NCI-H1417 treated with DMSO at 0.1 percent for 48 hours (cell line): Measurements from ENCODE around the gene CCDC106.

ENCODE experiments used
- DNase-seq: peaks from one replicate; lab custom pipeline; 2025; lab: John Stamatoyannopoulos, UW

Gene CCDC106

DNA sequence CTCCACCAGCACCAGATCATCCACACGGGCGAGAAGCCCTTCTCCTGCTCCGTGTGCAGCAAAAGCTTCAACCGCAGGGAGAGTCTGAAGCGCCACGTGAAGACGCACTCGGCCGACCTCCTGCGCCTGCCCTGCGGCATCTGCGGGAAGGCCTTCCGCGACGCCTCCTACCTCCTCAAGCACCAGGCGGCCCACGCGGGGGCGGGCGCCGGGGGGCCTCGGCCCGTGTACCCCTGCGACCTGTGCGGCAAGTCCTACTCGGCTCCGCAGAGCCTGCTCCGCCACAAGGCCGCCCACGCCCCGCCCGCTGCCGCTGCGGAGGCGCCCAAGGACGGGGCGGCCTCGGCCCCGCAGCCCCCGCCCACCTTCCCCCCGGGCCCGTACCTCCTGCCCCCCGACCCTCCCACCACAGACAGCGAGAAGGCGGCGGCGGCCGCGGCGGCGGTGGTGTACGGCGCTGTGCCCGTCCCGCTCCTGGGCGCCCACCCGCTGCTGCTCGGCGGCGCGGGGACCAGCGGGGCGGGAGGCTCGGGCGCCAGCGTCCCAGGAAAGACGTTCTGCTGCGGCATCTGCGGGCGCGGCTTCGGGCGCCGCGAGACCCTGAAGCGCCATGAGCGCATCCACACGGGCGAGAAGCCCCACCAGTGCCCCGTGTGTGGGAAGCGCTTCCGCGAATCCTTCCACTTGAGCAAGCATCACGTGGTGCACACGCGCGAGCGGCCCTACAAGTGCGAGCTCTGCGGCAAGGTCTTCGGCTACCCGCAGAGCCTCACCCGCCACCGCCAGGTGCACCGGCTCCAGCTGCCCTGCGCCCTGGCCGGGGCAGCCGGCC lies 33.1 kb upstream of the CCDC106 start:
- no peak for DNase-seq

DNA sequence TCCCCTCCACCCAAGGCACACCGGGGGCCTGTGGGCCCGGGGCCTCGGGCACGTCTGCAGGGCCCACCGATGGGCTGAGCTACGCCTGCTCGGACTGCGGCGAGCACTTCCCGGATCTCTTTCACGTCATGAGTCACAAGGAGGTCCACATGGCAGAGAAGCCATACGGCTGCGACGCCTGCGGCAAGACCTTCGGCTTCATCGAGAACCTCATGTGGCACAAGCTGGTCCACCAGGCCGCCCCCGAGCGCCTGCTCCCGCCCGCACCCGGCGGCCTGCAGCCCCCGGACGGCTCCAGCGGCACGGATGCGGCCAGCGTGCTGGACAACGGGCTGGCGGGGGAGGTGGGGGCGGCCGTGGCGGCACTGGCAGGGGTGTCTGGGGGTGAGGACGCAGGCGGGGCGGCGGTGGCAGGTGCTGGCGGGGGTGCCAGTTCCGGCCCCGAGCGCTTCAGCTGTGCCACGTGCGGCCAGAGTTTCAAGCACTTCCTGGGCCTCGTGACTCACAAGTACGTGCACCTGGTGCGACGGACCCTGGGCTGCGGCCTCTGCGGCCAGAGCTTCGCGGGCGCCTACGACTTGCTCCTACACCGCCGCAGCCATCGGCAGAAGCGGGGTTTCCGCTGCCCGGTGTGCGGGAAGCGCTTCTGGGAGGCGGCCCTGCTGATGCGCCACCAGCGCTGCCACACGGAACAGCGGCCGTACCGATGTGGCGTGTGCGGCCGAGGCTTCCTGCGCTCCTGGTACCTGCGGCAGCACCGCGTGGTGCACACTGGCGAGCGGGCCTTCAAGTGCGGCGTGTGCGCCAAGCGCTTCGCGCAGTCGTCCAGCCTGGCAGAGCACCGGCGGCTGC lies 32.2 kb upstream of the CCDC106 start:
- no peak for DNase-seq

DNA sequence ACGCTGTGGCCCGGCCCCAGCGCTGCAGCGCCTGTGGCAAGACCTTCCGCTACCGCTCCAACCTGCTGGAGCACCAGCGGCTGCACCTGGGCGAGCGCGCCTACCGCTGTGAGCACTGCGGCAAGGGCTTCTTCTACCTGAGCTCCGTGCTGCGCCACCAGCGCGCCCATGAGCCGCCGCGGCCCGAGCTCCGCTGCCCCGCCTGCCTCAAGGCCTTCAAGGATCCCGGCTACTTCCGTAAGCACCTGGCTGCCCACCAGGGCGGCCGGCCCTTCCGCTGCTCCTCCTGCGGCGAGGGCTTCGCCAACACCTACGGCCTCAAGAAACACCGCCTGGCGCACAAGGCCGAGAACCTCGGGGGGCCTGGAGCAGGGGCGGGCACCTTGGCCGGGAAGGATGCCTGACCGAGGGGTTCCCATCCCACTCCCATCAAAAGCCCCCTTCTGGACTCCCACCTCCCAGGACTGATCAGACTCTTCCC lies 31.6 kb upstream of the CCDC106 start:
- DNase-seq = no peak

DNA sequence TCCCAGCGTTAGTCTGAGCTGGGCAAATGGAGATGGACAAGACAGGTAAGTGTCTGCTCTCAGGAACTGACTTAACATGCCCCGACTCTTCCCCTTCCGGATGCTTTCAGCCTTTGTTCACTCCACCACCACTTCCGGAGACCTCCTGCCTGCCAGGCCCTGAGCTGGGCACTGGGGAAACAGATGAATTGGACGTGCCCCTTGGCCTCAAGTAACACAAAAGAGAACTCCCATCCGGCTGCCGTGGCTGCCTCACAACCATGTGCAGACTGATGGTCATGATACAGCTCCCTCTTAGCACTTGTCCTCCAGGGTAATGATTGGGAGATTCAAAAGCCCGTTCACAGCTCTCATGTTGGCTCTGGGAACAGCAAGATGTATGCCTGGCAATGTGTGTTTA lies 30.6 kb upstream of the CCDC106 start:
- DNase-seq = no peak

DNA sequence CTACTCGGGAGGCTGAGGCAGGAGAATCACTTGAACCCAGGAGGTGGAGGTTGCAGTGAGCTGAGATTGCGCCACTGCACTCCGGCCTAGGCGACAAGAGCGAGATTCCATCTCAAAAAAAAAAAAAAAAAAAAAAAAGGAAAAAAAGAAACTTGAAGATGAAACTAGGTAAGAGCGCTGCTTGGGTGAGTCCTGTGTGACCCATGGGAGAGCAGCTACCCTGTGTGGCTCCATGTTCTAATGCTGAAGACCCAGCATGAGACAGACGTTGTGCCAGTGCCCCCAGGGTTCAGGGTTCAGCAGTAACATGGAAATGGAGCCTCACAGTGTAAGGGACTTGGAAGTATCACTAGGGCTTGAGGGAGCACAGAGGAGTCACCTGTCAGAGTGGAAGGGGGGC lies 29.6 kb upstream of the CCDC106 start:
- DNase-seq = no peak

DNA sequence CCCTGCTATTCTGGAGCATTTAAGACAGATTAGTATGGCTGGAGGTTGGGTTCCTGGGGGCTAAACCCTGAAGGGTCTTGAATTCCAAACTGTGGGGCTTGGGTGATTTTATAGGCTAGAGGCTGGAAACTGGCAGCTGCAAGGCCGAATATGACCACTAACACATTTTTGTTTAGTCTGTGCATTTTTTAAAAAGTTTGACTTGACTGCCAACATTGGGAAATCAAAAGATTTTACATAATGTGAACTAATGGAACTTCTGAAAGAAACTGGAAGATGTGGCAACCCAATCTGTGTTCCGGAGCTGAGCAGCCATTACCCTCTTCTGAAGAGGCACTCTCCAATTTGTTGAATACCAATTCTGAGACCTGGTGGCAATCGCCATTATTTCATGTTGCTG lies 28.7 kb upstream of the CCDC106 start:
- DNase-seq = no peak

DNA sequence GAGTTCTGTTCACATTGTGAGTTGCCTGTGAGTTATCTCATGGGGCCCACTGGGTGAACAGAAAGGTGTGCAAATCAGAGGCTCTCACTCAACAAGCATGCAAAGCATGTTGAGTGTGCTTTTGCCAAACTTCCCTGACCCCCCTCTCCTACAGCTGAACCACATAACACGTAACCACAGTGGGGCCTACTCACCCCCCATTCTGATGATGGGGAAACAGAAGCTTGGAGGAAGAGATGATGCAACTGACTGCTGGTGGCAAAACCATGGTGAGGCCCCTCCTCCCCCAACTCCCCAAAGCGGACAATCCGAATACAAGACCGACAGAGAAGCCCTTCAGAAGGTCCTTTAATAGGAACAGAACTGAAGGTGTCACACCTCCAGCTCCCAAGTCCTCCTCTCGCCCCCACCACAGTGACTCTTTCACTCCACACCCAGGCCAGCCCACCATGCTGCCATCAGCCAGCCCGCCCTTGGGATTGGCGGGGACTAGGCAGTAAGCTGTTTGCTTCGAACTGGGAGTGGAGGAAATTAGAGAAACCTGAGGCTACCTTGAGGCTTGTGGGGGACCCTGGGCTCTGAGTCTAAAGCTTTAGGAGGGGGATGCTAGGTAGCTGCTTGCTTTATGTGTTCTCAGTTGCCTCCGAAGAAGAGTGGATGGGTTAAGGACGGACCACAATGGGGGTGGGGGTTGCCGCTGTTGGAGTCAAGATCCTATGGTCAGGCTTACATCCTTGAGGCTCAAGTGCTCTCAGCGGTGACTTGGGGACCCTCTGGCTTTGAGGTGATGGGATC lies 27.4 kb upstream of the CCDC106 start:
- DNase-seq = no peak

DNA sequence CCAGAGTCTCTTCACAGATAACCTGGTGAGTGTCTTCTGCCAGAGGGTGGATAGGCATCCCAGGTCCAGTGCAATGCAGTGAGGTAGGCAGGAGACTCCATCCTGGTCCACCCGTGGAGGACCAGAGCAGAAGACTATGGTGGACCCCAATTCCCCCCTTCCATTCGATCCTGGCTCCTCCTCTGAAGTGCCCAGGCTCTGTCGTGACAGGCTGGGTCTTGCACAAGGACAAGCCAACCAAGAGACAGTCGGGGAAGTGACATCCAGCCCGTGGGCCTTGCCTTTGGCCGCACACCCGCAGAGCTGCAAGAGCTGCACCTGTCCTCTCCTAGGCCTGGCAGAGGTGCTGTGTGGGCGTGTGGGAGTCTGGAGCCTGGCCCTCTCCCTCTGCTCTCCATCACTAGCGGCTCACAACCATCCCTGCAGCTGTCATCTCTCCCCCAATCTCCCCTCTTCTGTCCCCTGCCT lies 26.8 kb upstream of the CCDC106 start:
- DNase-seq = no peak

DNA sequence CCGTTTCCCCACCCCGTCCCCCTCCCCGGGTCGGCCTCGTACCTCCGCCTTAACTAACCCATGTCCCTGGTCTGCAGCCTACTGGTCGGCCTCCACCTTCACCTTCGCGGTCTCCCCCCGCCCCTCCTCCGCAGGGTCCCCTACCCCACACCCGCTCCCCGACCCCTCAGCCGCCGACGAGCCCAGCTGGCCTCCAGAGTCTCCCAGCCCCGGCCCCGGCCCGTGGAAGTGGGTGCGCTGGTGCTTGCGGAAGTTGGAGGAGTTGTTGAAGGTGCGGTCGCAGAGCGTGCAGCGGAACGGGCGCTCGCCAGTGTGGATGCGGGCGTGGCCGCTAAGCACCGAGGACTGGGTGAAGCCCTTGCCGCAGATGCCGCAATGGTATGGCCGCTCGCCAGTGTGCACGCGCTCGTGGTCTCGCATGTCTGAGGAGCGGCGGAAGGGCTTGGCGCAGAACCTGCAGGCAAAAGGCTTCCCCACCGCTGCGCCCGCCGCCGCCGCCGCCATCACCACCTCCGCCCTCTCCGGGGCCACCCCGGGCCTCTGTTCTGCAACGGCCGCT lies 26.3 kb upstream of the CCDC106 start:
- DNase-seq = no peak

DNA sequence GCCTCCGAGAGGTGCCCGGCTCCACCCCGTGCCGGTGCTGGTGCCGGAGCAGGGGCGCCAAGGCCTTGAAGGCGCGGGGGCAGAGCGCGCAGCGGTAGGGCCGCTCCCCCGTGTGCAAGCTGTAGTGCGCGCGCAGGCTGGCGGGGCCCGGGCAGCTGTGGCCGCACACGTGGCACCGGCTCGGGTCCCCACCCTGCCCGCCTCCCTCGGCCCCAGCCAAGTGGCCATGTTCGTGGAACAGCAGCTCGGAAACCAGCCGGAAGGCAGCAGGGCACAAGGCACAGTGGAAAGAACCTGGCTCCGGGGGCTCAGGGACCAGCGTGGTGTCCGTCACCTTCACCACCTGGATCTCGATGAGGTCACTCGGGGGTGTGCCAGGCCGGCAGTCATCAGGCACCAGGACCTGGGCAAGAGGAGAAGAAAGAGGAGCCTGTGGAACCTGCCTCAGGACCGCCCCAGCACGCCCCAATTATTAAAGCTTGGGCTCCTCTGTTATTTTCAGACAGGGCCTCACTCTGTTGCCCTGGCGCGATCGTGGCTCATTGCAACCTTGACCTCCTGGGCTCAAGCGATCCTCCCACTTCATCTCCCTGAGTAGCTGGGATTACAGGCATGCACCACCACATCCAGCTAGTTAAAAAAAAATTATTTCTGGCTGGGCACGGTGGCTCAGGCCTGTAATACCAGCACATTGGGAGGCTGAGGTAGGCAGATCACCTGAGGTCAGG lies 25.6 kb upstream of the CCDC106 start:
- DNase-seq = no peak

DNA sequence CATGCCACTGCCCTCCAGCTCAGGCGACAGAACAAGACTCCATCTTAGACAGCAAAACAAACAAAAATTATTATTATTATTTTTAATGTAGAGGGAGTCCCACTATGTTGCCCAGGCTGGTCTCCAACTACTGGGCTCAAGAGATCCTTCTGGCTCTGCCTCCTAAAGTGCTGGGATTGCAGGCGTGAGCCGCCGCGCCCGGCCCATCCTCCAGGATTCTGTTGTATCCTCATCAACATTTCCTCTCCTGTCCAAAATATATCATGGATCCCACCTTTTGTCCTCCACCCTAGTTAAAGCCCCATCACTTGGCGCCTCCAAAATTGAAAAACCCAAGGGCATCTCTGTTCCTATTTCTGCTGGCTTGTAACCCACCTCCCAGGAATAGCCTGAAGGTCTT lies 24.9 kb upstream of the CCDC106 start:
- no peak for DNase-seq

DNA sequence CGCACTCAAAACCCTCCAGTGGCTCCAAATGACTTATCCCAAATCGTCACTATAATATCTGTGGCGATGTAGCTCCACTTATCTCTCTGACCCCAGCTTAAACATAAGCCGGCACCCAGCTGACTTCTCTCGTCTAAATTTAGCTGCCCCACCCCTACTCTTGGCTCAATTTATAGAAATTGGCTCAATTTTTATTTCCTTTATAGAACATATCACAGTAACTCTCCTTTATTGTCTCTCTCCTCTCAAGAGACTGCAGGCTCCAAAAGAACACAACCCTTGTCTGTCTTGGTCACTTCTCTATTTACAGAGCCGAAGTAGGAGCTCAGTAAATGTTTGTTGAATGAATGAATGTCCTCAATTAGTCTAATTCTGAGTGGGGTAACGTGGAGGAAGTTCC lies 24.5 kb upstream of the CCDC106 start:
- no peak for DNase-seq

DNA sequence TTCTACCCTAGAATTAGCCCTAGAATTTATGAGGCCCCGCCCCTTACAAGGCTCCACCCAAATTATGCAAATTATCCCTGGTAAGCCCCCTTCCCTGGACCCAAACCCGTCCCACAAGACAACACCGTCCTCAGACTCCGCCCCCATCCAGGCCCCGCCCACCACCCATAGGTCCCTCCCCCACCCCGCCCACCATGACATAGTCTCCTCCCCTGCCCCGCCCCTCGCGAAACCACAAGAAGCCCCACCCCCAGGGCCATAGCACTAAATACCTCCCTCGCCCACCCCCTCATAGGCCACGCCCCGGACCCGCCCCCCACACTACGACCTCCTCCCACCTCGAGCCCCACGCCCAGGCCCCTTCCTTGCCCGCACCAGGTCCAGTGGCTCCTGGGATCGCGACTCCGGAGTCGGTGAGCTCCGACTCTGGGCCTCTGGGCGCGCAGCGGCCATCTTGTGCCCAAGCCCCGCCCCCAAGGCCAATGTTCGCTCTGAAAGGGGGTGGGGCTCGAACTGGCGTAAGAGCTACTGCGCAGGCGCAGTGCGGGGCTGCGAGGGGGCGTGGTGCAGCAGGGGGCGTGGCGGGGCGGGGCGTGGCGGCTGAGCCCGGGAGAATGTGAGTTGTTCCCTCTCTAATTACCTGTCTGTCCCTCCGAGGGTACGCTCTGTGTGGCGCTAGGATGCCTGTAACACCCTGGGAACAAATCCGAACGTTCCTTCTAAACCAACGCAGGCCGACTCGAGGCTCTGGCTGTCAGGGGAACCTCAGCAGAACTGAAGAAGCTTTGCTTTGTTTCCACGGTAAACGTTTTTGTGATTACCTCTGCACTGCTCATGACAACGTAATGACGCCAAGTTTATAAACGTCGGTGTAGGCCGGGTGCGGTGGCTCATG lies 23.7 kb upstream of the CCDC106 start, which contains the start of gene ZNF784:
ZNF784 (minus strand) TSS at position 458 of the 895 bp plus-strand sequence; CDS start at position 453, 5 bp downstream.
- peak; percentile 40 for DNase-seq

DNA sequence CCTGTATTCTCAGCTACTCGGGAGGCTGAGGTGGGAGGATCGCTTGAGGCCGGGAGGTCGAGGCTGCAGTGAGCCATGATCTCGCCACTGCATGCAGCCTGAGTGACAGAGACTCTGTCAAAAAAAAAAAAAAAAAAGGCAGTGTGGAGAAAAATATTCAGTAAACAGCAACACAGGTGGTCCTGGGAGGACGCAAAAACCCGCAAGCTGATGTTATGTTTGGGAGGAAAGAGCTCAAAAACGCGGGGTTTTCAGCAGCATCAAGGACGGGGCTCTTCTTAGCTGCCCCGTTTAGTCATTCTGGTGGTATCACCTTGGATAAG lies 23.0 kb upstream of the CCDC106 start:
- no peak for DNase-seq

DNA sequence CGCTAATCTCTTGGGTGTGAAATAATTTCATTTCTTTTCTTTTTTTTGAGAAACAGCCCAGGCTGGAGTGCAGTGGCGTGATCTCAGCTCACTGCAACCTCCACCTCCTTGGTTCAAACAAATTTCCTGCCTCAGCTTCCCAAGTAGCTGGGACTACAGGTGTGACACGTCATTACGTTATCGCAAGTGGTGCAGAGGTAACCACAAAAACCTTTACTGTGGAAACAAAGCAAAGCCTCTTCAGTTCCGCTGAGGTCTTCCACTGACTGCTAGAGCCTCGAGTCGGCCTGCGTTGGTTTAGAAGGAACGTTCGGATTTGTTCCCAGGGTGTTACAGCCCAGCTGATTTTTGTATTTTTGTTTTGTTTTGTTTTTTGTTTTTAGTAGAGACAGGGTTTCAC lies 21.7 kb upstream of the CCDC106 start:
- DNase-seq = no peak

DNA sequence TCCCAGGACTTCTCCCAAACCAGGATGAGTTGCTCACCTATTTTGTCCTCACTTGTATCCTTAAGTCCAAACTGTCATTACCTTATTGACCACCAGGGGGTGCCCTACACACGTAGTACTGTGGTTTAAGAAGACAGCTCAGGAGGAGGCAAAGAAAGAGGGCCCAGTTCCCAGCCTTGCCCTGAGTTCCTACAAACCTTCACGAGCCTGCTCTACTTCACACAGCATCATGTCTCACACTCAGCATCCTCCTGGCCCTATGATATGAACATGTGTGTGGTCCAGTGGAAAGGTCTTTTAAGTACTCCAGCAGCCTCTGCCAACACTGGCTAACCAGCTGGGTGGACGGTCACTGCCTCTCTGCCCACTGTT lies 15.6 kb upstream of the CCDC106 start:
- DNase-seq = peak; percentile 45

DNA sequence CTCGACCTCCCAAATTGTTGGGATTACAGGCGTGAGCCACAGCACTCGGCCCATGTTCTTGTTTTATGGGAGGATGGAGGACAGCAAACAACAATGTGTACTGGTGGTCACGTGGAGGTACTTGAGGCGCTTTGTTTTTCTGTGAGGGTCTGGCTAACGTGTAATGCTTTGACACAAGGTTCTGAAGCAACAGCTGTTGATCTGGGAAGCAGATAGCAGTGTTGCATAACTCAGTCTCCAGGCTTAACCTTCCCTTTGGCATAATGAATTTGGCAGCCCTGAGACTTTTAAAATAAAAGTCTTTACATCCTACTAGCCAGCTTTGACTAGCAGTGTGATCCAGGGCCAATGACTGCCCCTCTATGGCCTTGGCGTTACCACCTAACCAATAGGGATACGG lies 14.2 kb upstream of the CCDC106 start:
- no peak for DNase-seq

DNA sequence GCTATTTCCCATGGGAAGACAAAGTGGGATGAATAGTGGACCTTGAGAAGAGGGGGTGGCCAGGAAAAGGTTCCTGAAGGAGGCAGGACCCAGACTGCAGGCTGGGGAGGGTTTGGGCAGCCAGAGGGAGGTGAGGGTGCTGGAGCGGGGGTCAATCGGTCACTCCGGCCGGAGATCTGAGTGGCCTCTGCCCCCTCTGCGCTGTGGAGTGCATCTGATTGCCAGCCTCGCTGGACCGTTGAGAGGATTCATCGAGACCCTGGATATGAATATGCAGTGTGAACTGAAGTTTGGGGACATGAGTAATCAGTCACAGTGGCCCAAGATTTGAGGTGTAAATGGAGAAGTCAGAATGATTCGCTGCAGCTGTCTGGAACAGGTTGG lies 12.7 kb upstream of the CCDC106 start:
- no peak for DNase-seq

DNA sequence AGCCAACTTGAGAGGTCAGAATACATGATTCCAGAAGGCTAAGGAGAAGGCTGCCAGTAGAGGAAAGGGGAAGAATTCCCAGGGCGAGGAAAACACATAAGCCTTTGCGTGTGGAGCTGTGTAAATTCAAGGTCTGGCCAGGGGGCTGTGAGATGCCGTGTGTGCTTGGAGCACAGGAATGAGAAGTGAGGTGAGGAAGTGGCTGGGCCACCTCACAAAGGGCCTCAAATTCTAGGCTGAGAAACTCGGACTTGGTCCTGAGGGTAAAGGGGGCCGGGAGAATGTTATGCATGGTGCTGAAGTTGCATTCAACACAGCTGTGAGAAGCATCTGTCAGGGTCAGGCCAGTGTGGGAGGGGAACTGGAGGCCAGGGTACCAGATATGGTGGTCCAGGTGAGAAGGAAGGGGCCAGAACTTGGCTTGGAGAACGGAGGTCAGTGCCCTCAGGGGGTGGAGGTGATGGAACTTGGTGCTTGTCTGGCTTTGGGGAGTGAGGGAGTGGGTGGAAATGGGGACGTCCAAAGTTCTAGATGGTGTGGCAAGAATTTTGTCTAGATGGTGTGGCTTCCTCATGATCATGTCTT lies 12.1 kb upstream of the CCDC106 start:
- no peak for DNase-seq

DNA sequence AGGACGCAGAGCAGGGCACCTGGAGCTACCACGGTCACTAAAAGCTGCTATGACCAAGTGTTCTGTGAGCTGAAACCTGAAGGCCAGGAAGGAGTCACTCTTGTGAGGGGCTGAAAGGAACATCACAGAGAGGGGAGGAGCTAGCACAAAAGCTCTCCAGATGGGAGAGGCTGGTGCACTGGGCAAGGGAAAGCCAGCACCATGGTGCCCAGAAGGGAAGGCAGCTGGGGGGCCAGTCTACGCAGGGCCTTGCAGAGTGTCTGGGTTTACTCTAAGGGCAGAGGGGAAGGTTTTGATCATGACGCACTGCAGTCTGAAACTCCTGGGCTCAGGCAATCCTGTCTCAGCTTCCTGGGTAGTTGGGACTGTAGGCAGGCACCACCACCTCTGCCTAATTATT lies 11.3 kb upstream of the CCDC106 start:
- no peak for DNase-seq
